Endothelial cell (in vitro differentiated cells): Measurements from ENCODE around the gene SF3A2. TPM values are rescaled to one million over a fixed set of nuclear protein-coding genes. Genes with fewer than 3 reads are reported as not detected.
A peak's percentile ranks its signal among the peaks of the same experiment; 100 is the strongest.

ENCODE experiments used
- DNase-seq: peaks from one replicate; pipeline ENCODE4 v3.0.0; 2021; ENCODE audit warnings: low spot score
- H3K27ac Mint-ChIP-seq: one replicate; pipeline ENCODE4 v1.8.0; 2021; ENCODE audit warnings: mixed read lengths, inconsistent platforms; ENCODE audit not compliant: unreplicated experiment
- H3K27me3 Mint-ChIP-seq: one replicate; pipeline ENCODE4 v1.8.0; 2021; ENCODE audit warnings: mild to moderate bottlenecking, moderate library complexity, mixed read lengths, inconsistent platforms; ENCODE audit not compliant: unreplicated experiment
- H3K36me3 Mint-ChIP-seq: one replicate; pipeline ENCODE4 v1.8.0; 2021; ENCODE audit warnings: mild to moderate bottlenecking, low read depth, mixed read lengths, inconsistent platforms; ENCODE audit not compliant: unreplicated experiment
- H3K4me1 Mint-ChIP-seq: one replicate; pipeline ENCODE4 v1.8.0; 2021; ENCODE audit warnings: mild to moderate bottlenecking, mixed read lengths, inconsistent platforms; ENCODE audit not compliant: unreplicated experiment
- H3K4me3 Mint-ChIP-seq: one replicate; pipeline ENCODE4 v1.8.0; 2021; ENCODE audit warnings: mild to moderate bottlenecking, mixed read lengths, inconsistent platforms; ENCODE audit not compliant: unreplicated experiment
- H3K9me3 Mint-ChIP-seq: one replicate; pipeline ENCODE4 v1.8.0; 2021; ENCODE audit warnings: mixed read lengths, inconsistent platforms; ENCODE audit not compliant: unreplicated experiment
- total RNA-seq: library from RNA; stranded (reverse); fragmentation: NEBNext Ultra II Directional; extraction: Animal tissue kit (Norgen Biotek cat#: 25700); gene quantifications from one replicate; pipeline ENCODE4 v1.2.1, GENCODE V29; 2021; ENCODE audit not compliant: unreplicated experiment
- TF ChIP-seq, protein P1 (sequence below): fragments of 200-600 bp; sonication (generic); IDR thresholded peaks from one replicate; pipeline ENCODE4 v1.5.0; 2021; ENCODE audit warnings: antibody characterized with exemption; ENCODE audit not compliant: unreplicated experiment

Gene SF3A2
- total RNA-seq, 1 donor from 2014 or later, result 137 TPM

DNA sequence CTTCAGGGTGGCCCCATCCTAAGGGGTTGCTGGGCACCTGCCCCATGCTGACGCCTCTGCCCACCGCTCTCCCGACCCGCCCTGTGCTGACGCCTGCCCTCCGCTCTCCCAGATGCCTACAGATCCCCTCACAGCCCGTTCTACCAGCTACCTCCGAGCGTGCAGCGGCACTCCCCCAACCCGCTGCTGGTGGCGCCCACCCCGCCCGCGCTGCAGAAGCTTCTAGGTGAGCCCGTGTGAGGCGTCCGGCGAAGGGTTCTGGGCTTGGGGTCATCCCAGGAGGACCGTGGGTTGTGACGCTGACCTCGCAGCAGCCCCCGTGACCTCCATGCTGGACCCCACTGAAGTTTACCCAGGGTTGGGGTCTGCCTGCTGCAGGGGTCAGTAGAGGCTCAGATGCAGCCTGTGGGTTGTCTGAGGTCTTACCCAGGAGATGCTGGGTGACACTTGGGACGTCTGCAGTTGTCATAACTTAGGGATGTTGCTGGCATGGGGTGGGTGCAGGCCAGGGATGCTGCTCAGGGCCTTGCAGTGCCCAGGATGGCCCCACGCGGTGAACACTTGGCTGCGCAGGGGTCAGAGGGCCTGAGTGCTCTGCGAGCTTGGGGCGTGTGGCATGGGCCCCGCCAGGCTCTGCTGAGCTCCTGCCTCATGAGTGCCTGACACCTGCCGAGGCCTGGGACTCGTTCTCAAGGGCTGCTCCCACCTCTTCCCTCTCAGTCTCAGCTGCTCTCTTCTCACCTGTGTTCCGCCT lies 25.5 kb upstream of the SF3A2 start:
- Mint-ChIP-seq H3K27ac (no peak overlapping the region), H3K27me3 (peaks cover 7% of the 10 kb centered on the region), H3K4me1 (peaks cover 3% of the 10 kb centered on the region), H3K9me3 (no peaks in the 10 kb centered on the region), H3K36me3 (peaks cover 30% of the 10 kb centered on the region), H3K4me3 (peak overlapping the region; percentile 71)
- DNase-seq, result no peak
- TF ChIP-seq, protein P1, sequence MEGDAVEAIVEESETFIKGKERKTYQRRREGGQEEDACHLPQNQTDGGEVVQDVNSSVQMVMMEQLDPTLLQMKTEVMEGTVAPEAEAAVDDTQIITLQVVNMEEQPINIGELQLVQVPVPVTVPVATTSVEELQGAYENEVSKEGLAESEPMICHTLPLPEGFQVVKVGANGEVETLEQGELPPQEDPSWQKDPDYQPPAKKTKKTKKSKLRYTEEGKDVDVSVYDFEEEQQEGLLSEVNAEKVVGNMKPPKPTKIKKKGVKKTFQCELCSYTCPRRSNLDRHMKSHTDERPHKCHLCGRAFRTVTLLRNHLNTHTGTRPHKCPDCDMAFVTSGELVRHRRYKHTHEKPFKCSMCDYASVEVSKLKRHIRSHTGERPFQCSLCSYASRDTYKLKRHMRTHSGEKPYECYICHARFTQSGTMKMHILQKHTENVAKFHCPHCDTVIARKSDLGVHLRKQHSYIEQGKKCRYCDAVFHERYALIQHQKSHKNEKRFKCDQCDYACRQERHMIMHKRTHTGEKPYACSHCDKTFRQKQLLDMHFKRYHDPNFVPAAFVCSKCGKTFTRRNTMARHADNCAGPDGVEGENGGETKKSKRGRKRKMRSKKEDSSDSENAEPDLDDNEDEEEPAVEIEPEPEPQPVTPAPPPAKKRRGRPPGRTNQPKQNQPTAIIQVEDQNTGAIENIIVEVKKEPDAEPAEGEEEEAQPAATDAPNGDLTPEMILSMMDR, result no peak

DNA sequence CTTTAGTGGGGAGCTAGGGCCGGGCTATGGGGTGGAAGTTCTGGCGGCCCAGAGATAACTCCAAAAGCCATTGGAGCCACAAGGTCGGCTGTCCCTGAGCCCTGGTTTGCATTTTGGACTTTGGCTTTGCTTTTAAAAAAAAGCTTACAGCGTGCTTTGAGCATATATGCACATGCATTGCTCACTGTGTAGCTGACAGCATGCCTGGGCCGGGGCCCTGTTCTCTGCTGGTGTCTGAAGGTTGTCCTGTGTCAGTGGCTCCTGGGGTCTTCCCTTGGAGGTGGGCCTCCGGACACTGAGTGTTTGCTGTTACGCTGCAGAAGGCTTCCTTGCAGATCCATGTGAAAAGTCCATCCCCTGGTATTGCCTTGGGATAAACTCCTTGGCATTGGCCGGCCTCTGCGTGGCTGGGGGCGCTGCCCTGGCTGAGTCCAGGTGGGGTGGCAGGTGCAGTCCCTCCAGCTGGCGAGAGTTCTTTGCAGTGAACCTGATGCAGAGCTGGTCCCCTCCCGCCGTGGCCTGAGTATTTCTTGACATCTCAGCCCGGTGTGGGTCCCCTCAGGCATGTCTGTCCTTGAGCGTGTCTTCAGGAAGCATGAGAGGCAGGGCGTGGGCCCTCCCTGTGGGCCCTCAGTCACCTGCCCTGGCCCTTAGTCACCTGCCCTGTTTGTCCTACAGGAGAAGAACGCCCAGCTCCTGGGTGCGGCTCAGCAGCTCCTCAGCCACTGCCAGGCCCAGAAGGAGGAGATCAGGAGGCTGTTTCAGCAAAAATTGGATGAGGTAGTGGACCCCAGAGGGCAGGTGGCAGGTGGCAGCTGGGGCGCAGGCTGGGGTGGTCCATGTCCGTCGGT lies 23.5 kb upstream of the SF3A2 start:
- Mint-ChIP-seq H3K4me1 (peaks cover 3% of the 10 kb centered on the region), H3K4me3 (peak overlapping the region; percentile 67), H3K36me3 (peaks cover 30% of the 10 kb centered on the region), H3K9me3 (no peaks in the 10 kb centered on the region), H3K27me3 (peaks cover 7% of the 10 kb centered on the region), H3K27ac (no peak overlapping the region)
- DNase-seq, result no peak
- TF ChIP-seq, protein P1, result no peak

DNA sequence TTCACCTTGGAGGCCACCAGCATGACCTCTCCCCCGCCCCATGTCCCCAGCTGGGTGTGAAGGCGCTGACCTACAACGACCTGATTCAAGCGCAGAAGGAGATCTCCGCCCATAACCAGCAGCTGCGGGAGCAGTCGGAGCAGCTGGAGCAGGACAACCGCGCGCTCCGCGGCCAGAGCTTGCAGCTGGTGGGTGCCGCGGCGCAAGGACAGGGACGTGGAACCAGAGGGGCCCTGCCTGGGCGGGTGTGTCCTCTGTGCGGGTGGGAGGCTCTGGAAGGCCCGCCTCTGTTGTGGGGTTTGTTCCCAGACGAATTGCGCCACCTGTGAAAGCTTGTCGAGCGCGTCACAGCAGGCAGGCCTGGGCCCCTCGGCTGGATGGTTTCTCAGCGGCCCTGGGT lies 22.8 kb upstream of the SF3A2 start:
- Mint-ChIP-seq H3K27ac (no peak overlapping the region), H3K4me1 (peaks cover 3% of the 10 kb centered on the region), H3K9me3 (no peaks in the 10 kb centered on the region), H3K27me3 (peaks cover 5% of the 10 kb centered on the region), H3K36me3 (peaks cover 30% of the 10 kb centered on the region), H3K4me3 (no peak overlapping the region)
- TF ChIP-seq, protein P1, result no peak
- no peak for DNase-seq

DNA sequence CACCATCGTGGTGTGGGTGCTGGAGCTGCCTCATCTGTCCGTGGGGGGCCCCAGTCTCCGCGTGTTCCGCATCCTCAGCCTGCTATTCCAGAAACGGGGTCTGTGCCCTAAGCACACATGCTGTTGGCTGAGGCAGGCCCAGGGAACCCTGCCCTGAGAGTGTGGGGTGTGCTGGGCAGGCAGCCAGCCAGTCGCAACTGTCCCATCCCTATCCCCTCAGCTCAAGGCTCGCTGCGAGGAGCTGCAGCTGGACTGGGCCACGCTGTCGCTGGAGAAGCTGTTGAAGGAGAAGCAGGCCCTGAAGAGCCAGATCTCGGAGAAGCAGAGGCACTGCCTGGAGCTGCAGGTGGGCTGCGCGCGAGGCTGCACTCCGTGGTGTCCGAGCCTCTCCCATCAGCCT lies 22.4 kb upstream of the SF3A2 start:
- no peak overlapping the region for H3K4me3 Mint-ChIP-seq
- peaks cover 1% of the 10 kb centered on the region for H3K27me3 Mint-ChIP-seq
- no peak overlapping the region for H3K27ac Mint-ChIP-seq
- TF ChIP-seq, protein P1, result no peak
- no peaks in the 10 kb centered on the region for H3K9me3 Mint-ChIP-seq
- DNase-seq, result no peak
- H3K36me3 Mint-ChIP-seq, result peaks cover 30% of the 10 kb centered on the region
- H3K4me1 Mint-ChIP-seq, result peaks cover 3% of the 10 kb centered on the region
